Body of pancreas (tissue), 4 donors: ENCODE data around the gene FABP1. TPM values are rescaled to one million over a fixed set of nuclear protein-coding genes. Genes with fewer than 3 reads are reported as not detected.

ENCODE experiments used
- ATAC-seq: fragments of 150-250 bp; one replicate; pipeline ENCODE4 v1.9.1; 2016
- DNase-seq, 4 donors: peaks; one replicate each; pipeline ENCODE4 v3.0.0-alpha.2; 2019
- H3K27ac ChIP-seq, 4 donors: fragments of 200-600 bp; sonication (generic); 1 replicate in 3 of 4; 2 replicates in 1 of 4; pipeline versions ENCODE4 v1.5.1 to v1.6.1; 2016 to 2019; ENCODE audit warnings: mild to moderate bottlenecking in 1 of 4, mixed read lengths in 1 of 4, moderate library complexity in 1 of 4
- H3K27me3 ChIP-seq, 2 donors: fragments of 200-600 bp; sonication (generic); one replicate each; pipeline ENCODE4 v1.6.0; 2016; ENCODE audit warnings: mild to moderate bottlenecking in 1 of 2
- H3K36me3 ChIP-seq, 2 donors: fragments of 200-600 bp; sonication (generic); replicated peaks in 1 of 2; 2 replicates each; pipeline ENCODE4 v1.5.1; 2016; ENCODE audit warnings: low read depth in 2 of 2; ENCODE audit not compliant: insufficient read depth in 1 of 2
- H3K4me1 ChIP-seq: fragments of 200-600 bp; sonication (generic); one replicate; pipeline ENCODE4 v1.6.0; 2016
- H3K4me3 ChIP-seq, 2 donors: fragments of 200-600 bp; sonication (generic); 1 replicate in 1 of 2; 2 replicates in 1 of 2; pipeline ENCODE4 v1.5.1; 2016 to 2019
- H3K9me3 ChIP-seq, 3 donors: fragments of 200-600 bp; sonication (generic); 1 replicate in 2 of 3; 2 replicates in 1 of 3; pipeline ENCODE4 v1.5.1; 2016
- CTCF ChIP-seq, 7 experiments: fragments of 450-650 bp in 4 of 7; fragments of 200-600 bp in 3 of 7; sonication (generic) in 3 of 7; IDR thresholded peaks; one replicate each; pipeline ENCODE4 v1.5.1; 2016 to 2019; ENCODE audit warnings: antibody characterized with exemption in 7 of 7
- POLR2A ChIP-seq, 3 donors: fragments of 450-650 bp; IDR thresholded peaks; one replicate each; pipeline ENCODE4 v1.6.1; 2016; ENCODE audit warnings: antibody characterized with exemption in 3 of 3, mild to moderate bottlenecking in 2 of 3
- WGBS, 2 donors: methylation state at CpG; one replicate each; pipeline ENCODE4 v1.1.5; 2017; 5-methylcytosine and 5-hydroxymethylcytosine counted together
- intact Hi-C: fragments of 100-400 bp; cut with DNase I; formaldehyde crosslinking; loops from one replicate; pipeline ENCODE4 v1.15.1; 2023
- total RNA-seq, 2 donors: library from RNA; depleted of rRNA; stranded (reverse); fragments of >200 nt; gene quantifications; one replicate each; pipeline ENCODE4 v1.1.0, GENCODE V29; 2016

The FABP1 gene
- total RNA-seq, 2 donors from 2014 or later: not detected

- no peaks in the 10 kb centered on the region for H3K36me3 ChIP-seq
- H3K27me3 ChIP-seq: no peaks in the 10 kb centered on the region
- intact Hi-C loops: no loop called here
- no peak overlapping the region for H3K4me3 ChIP-seq
- DNase-seq: no peak
- ATAC-seq: no peak
- peaks cover 12% of the 10 kb centered on the region for H3K4me1 ChIP-seq
- H3K9me3 ChIP-seq: no peaks in the 10 kb centered on the region
- no peak for TF ChIP-seq CTCF (IDR thresholded peaks at IDR 0.05)
- TF ChIP-seq POLR2A (IDR thresholded peaks at IDR 0.05): no peak
- no peak overlapping the region for H3K27ac ChIP-seq
- WGBS, 2 donors: 55 to 65% methylated on average over 2 of the region's 2 CpGs
Observed at GRCh38 chr2:88080545-88080944, 47.3 kb downstream of the FABP1 start.

- no peak for DNase-seq
- 25 to 30% methylated on average over 3 of the region's 3 CpGs for WGBS, 2 donors
- Histone ChIP-seq H3K36me3 (no peaks in the 10 kb centered on the region), H3K27me3 (no peaks in the 10 kb centered on the region), H3K9me3 (no peaks in the 10 kb centered on the region), H3K4me3 (no peak overlapping the region), H3K4me1 (peaks cover 12% of the 10 kb centered on the region), H3K27ac (no peak overlapping the region)
- intact Hi-C loops: no loop called here
- TF ChIP-seq CTCF (IDR thresholded peaks at IDR 0.05) (no peak), POLR2A (IDR thresholded peaks at IDR 0.05) (no peak)
- no peak for ATAC-seq
Observed at GRCh38 chr2:88078643-88079172, 49.2 kb downstream of the FABP1 start.

GRCh38 chr2:88077080-88077479, 50.8 kb downstream of the FABP1 start:
- no peaks in the 10 kb centered on the region for H3K27me3 ChIP-seq
- TF ChIP-seq POLR2A (IDR thresholded peaks at IDR 0.05): no peak
- TF ChIP-seq CTCF (IDR thresholded peaks at IDR 0.05): no peak
- H3K4me1 ChIP-seq: peaks cover 6% of the 10 kb centered on the region
- no peaks in the 10 kb centered on the region for H3K36me3 ChIP-seq
- no peak overlapping the region for H3K4me3 ChIP-seq
- no peak for ATAC-seq
- WGBS, 2 donors: 63 to 82% methylated on average over 5 to 8 of the region's 8 CpGs
- no peak overlapping the region for H3K27ac ChIP-seq
- intact Hi-C loops: no loop called here
- H3K9me3 ChIP-seq: no peaks in the 10 kb centered on the region
- no peak for DNase-seq

GRCh38 chr2:88074854-88075292, 53.0 kb downstream of the FABP1 start:
- intact Hi-C loops: no loop called here
- no peak for ATAC-seq
- no peaks in the 10 kb centered on the region for H3K27me3 ChIP-seq
- no peaks in the 10 kb centered on the region for H3K4me1 ChIP-seq
- no peaks in the 10 kb centered on the region for H3K36me3 ChIP-seq
- no peak for DNase-seq
- no peak overlapping the region for H3K4me3 ChIP-seq
- H3K27ac ChIP-seq: no peak overlapping the region
- no peaks in the 10 kb centered on the region for H3K9me3 ChIP-seq
- WGBS, 2 donors: 67 to 69% methylated on average over 4 of the region's 4 CpGs
- TF ChIP-seq POLR2A (IDR thresholded peaks at IDR 0.05): no peak
- TF ChIP-seq CTCF (IDR thresholded peaks at IDR 0.05): no peak

- H3K4me1 ChIP-seq: no peaks in the 10 kb centered on the region
- intact Hi-C loops: no loop called here
Observed at GRCh38 chr2:88074150-88074549, 53.7 kb downstream of the FABP1 start.

More at GRCh38 chr2:88074150-88074549, 53.7 kb downstream of the FABP1 start:
- ATAC-seq (no peak), DNase-seq (no peak)
- Histone ChIP-seq H3K9me3 (no peaks in the 10 kb centered on the region), H3K36me3 (no peaks in the 10 kb centered on the region), H3K27me3 (no peaks in the 10 kb centered on the region), H3K27ac (no peak overlapping the region), H3K4me3 (no peak overlapping the region)
- TF ChIP-seq POLR2A (IDR thresholded peaks at IDR 0.05) (no peak), CTCF (IDR thresholded peaks at IDR 0.05) (no peak)
